ENCODE results near the gene HECA. TPM values are rescaled to one million over a fixed set of nuclear protein-coding genes. Genes with fewer than 3 reads are reported as not detected.

Gene HECA
- polyA plus RNA-seq, 3 donors: 2.1 to 28.7 (median 3.3) TPM

DNA sequence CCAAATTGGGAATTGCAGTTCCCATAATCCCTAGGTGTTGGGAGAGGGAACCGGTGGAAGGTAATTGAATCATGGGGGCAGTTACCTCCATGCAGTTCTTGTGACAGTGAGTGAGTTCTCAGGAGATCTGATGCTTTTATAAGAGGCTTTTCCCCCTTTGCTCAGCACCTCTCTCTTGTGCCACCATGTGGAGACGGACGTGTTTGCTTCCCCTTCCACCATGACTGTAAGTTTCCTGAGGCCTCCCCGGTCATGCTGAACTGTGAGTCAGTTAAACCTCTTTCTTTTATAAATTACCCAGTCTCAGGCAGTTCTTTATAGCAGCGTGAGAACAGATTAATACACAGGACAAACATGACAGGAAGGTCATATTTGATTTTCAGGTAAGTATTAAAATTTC, 25.3 kb upstream of the HECA start:
- no peaks in the 10 kb centered on the region for H3K79me2 ChIP-seq (ENCODE audit: insufficient read depth, low read length)
- no peaks in the 10 kb centered on the region for H3K27me3 ChIP-seq (ENCODE audit: control insufficient read depth in 2 of 2, insufficient read depth in 2 of 2, low read length in 2 of 2)
- no peaks in the 10 kb centered on the region for H3K36me3 ChIP-seq (replicated peaks in 1 of 2; ENCODE audit: control insufficient read depth in 1 of 2, insufficient read depth in 2 of 2, low read length in 2 of 2)
- H3K4me1 ChIP-seq (ENCODE audit: control insufficient read depth in 1 of 2, insufficient read depth in 2 of 2, low read length in 2 of 2): no peaks in the 10 kb centered on the region
- H3K36me3 Mint-ChIP-seq: no peaks in the 10 kb centered on the region
- peaks cover 0 to 3% (median 0%) of the 10 kb centered on the region in 7 donors for H3K9me3 Mint-ChIP-seq
- H3K9ac ChIP-seq (ENCODE audit: insufficient read depth, low read length, poor library complexity, severe bottlenecking): no peak overlapping the region
- no peak overlapping the region for H3K27ac Mint-ChIP-seq
- H3K27me3 Mint-ChIP-seq (ENCODE audit: low read depth in 3 of 3): peaks cover 0 to 6% (median 0%) of the 10 kb centered on the region in 3 donors
- no peak overlapping the region for H3K4me3 ChIP-seq (replicated peaks in 1 of 3; ENCODE audit: low read depth in 2 of 3, low read length in 3 of 3)
- H3K4me3 Mint-ChIP-seq: no peak overlapping the region
- H3K4me2 ChIP-seq (replicated peaks; ENCODE audit: extremely low read depth, low read length, poor library complexity, severe bottlenecking): no peak overlapping the region
- H3K9me3 ChIP-seq (replicated peaks in 1 of 2; ENCODE audit: control insufficient read depth in 1 of 2, insufficient read depth in 1 of 2, low read length in 2 of 2): no peaks in the 10 kb centered on the region
- H2AFZ ChIP-seq (ENCODE audit: insufficient read depth, low read depth, low read length, poor library complexity, severe bottlenecking): no peak overlapping the region
- intact Hi-C loops (cut with micrococcal nuclease): loop anchor here in 1 of 2 donors (10.0 kb wide), 1 partner anchor 1175 kb away; no protein-coding TSS in a partner anchor
- TF ChIP-seq, protein P1, sequence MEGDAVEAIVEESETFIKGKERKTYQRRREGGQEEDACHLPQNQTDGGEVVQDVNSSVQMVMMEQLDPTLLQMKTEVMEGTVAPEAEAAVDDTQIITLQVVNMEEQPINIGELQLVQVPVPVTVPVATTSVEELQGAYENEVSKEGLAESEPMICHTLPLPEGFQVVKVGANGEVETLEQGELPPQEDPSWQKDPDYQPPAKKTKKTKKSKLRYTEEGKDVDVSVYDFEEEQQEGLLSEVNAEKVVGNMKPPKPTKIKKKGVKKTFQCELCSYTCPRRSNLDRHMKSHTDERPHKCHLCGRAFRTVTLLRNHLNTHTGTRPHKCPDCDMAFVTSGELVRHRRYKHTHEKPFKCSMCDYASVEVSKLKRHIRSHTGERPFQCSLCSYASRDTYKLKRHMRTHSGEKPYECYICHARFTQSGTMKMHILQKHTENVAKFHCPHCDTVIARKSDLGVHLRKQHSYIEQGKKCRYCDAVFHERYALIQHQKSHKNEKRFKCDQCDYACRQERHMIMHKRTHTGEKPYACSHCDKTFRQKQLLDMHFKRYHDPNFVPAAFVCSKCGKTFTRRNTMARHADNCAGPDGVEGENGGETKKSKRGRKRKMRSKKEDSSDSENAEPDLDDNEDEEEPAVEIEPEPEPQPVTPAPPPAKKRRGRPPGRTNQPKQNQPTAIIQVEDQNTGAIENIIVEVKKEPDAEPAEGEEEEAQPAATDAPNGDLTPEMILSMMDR (IDR thresholded peaks at IDR 0.05): peak; percentile 28
- 86% methylated on average over 1 of the region's 5 CpGs for WGBS (ENCODE audit: insufficient coverage)
- H4K20me1 ChIP-seq (ENCODE audit: insufficient read depth, low read length): no peaks in the 10 kb centered on the region
- DNase-seq: peak in 1 of 3 donors; percentile 23
- H3K4me1 Mint-ChIP-seq: peaks cover 4% of the 10 kb centered on the region
- H3K27ac ChIP-seq (ENCODE audit: low read depth in 1 of 2, low read length in 2 of 2): no peak overlapping the region

DNA sequence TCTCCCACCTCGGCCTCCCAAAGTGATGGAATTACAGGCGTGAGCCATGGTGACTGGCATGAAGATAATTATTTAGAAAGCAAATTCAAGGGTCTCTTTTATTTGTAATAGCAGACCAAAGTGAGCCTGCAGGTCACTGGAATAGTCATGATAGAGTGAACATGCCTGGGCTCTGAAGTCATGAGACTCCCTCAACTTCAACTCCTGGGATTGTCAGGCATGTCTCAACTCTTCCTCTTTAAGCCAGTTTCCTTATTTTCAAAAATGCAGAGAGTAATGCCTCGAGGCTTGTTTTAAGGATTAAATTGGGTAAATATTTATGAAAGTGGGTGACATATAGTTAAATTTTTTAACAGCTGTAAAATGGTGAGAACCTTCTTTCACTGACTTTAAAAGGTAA, 22.7 kb upstream of the HECA start:
- no peaks in the 10 kb centered on the region for H3K79me2 ChIP-seq (ENCODE audit: insufficient read depth, low read length)
- H3K4me1 ChIP-seq (ENCODE audit: control insufficient read depth in 1 of 2, insufficient read depth in 2 of 2, low read length in 2 of 2): no peaks in the 10 kb centered on the region
- no CpG with 5 or more reads among the region's 3 CpGs for WGBS (ENCODE audit: insufficient coverage)
- H3K27me3 Mint-ChIP-seq (ENCODE audit: low read depth in 3 of 3): peaks cover 0 to 4% (median 0%) of the 10 kb centered on the region in 3 donors
- H3K27ac ChIP-seq (ENCODE audit: low read depth in 1 of 2, low read length in 2 of 2): no peak overlapping the region
- no peaks in the 10 kb centered on the region for H3K27me3 ChIP-seq (ENCODE audit: control insufficient read depth in 2 of 2, insufficient read depth in 2 of 2, low read length in 2 of 2)
- no peaks in the 10 kb centered on the region for H3K36me3 ChIP-seq (replicated peaks in 1 of 2; ENCODE audit: control insufficient read depth in 1 of 2, insufficient read depth in 2 of 2, low read length in 2 of 2)
- H3K9ac ChIP-seq (ENCODE audit: insufficient read depth, low read length, poor library complexity, severe bottlenecking): no peak overlapping the region
- no peak overlapping the region for H3K4me3 Mint-ChIP-seq
- H3K36me3 Mint-ChIP-seq: no peaks in the 10 kb centered on the region
- no peak overlapping the region for H3K27ac Mint-ChIP-seq
- no peaks in the 10 kb centered on the region for H3K9me3 ChIP-seq (replicated peaks in 1 of 2; ENCODE audit: control insufficient read depth in 1 of 2, insufficient read depth in 1 of 2, low read length in 2 of 2)
- TF ChIP-seq, protein P1 (IDR thresholded peaks at IDR 0.05): no peak
- H4K20me1 ChIP-seq (ENCODE audit: insufficient read depth, low read length): no peaks in the 10 kb centered on the region
- intact Hi-C loops (cut with micrococcal nuclease): no loop called here
- no peak overlapping the region for H3K4me3 ChIP-seq (replicated peaks in 1 of 3; ENCODE audit: low read depth in 2 of 3, low read length in 3 of 3)
- no peaks in the 10 kb centered on the region for H3K9me3 Mint-ChIP-seq
- H3K4me2 ChIP-seq (replicated peaks; ENCODE audit: extremely low read depth, low read length, poor library complexity, severe bottlenecking): no peak overlapping the region
- no peak for DNase-seq
- H3K4me1 Mint-ChIP-seq: peaks cover 4% of the 10 kb centered on the region
- H2AFZ ChIP-seq (ENCODE audit: insufficient read depth, low read depth, low read length, poor library complexity, severe bottlenecking): no peak overlapping the region
